IPS-NIHi7 (cell line): ENCODE data around the gene RARA.
"Not testable (repeated sequence)": the region's sequence is repeated elsewhere in the genome, so short reads cannot be mapped to it uniquely, and the experiment has no call there.

Experiments used
- DNase-seq: peaks from one replicate; pipeline ENCODE4 v3.0.0; 2012; ENCODE audit warnings: mixed read lengths; ENCODE audit errors: extremely low spot score

The RARA gene

DNA sequence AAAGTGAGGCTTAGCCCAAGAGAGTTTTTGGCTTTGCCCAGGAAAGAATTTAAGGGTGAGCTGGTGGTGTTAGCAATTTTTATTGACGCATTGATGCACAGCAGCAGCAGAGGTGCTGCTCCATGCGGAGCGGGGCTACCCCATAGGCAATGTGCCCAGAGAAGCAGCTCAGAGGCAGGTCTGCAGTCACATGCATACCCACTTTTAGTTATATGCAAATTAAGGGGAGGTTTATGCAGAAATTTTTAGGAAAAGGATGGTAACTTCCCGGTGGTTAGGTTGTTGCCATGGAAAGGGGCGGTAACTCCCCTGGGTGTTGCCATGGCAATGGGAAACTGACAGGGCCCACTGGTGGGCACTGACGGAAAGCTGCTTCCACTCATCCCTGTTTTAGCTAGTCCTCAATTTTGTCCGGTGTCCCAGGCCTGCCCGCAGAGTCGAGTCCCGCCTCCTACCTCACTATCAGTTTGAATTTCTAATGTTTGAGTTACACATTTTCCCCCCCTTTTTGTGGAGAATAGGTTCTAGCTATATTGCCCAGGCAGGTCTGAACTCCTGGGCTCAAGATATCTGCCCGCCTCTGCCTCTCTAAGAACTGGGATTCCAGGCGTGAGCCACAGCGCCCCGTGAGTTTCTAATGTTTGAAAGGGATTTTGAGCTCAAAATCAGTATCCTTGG lies 66.0 kb downstream of the RARA start:
- DNase-seq, result no peak

GRCh38 chr17:40375786-40376185 lies 66.8 kb downstream of the RARA start:
- DNase-seq, result not testable (repeated sequence)

- DNase-seq, result not testable (repeated sequence)
Measured at GRCh38 chr17:40376541-40376940, 67.6 kb downstream of the RARA start.

GRCh38 chr17:40377832-40378231 lies 68.9 kb downstream of the RARA start:
- DNase-seq, result no peak

DNA sequence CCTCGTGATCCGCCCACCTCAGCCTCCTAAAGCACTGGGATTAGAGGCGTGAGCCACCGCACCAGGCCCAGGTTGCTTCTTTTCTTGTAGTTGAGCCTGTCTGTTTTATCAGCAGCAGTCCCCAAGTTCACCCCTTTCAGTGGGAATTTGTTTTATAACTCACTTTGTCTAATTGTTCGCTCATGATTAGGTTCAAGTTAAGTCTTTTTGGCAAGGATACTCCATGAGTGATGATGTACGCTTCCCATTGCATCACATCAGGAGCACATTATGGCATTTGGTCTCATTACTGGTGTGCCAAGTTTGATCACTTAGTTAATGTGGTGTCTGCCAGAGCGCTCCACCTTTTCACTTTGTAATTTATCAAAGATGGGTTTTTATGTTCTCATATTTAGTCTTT lies 70.0 kb downstream of the RARA start:
- no peak for DNase-seq

GRCh38 chr17:40382251-40382650 lies 73.3 kb downstream of the RARA start:
- no peak for DNase-seq

GRCh38 chr17:40386555-40386954 lies 77.6 kb downstream of the RARA start:
- DNase-seq, result not testable (repeated sequence)

- peak; percentile 27 for DNase-seq
Measured at GRCh38 chr17:40399185-40399584, 90.2 kb downstream of the RARA start.

DNA sequence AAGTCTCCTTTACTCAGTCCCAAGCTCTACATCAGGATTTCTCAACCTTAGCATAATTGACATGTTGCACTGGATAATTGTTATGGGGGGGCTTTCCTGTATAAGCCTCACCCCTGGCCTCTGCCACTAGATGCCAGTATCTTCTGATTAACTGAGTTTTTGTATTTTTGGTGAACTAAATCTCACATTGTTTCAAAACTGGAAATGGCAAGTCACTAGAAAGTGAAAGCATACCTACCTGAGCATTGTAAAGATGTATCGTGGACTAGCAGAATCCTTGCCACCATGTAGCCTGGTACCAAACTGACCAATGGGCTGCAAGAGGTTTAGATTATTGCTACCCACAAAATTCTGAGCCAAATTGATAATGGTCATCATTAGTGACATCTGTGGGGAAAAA lies 93.7 kb downstream of the RARA start:
- no peak for DNase-seq

GRCh38 chr17:40404003-40404402 lies 95.0 kb downstream of the RARA start:
- no peak for DNase-seq
